H1 (cell line): ENCODE data around the gene FRMD6. TPM values are rescaled to one million over a fixed set of nuclear protein-coding genes. Genes with fewer than 3 reads are reported as not detected.

Experiments
- CTCF ChIA-PET: fragments of 300-600 bp; sonication (Branson Sonifier 250); formaldehyde crosslinking; loops from one replicate; lab custom pipeline; 2021; ENCODE audit not compliant: partially characterized antibody; lab: Charles Lee
- POLR2A ChIA-PET: fragments of 300-600 bp; sonication (Branson Sonifier 250); formaldehyde crosslinking; loops from one replicate; lab custom pipeline; 2021; ENCODE audit warnings: inconsistent platforms; ENCODE audit not compliant: partially characterized antibody; lab: Charles Lee
- DNase-seq, 2 experiments: peaks; one replicate each; pipeline versions ENCODE4 v3.0.0 to v3.0.0-alpha.2; 2010 to 2022; ENCODE audit warnings: low spot score in 2 of 2, low read depth in 1 of 2, mixed read lengths in 1 of 2
- FAIRE-seq: peaks from 2 replicates; lab custom pipeline; 2011; peaks lifted over from hg19 to GRCh38; lab: Jason Lieb, UNC
- H2AFZ ChIP-seq: 2 replicates; pipeline ENCODE4 v1.8.1; 2012; ENCODE audit warnings: low read length, inconsistent platforms
- H2AK5ac ChIP-seq: 2 replicates; pipeline ENCODE4 v1.6.1; 2013; ENCODE audit warnings: low read depth, low read length
- H2BK120ac ChIP-seq: replicated peaks from 2 replicates; pipeline ENCODE3; 2013; ENCODE audit warnings: low read depth, low read length, inconsistent platforms
- H2BK12ac ChIP-seq: 2 replicates; pipeline ENCODE4 v1.6.1; 2013; ENCODE audit warnings: low read depth, low read length
- H2BK15ac ChIP-seq: 2 replicates; pipeline ENCODE4 v1.6.1; 2013; ENCODE audit warnings: low read length
- H2BK20ac ChIP-seq: 2 replicates; pipeline ENCODE4 v1.6.1; 2013; ENCODE audit warnings: low read length
- H2BK5ac ChIP-seq: 2 replicates; pipeline ENCODE4 v1.6.1; 2013; ENCODE audit warnings: low read depth, low read length
- H3K14ac ChIP-seq: 2 replicates; pipeline ENCODE4 v1.6.1; 2013; ENCODE audit warnings: inconsistent platforms; ENCODE audit not compliant: insufficient read length
- H3K18ac ChIP-seq: 2 replicates; pipeline ENCODE4 v1.6.1; 2013; ENCODE audit warnings: low read length; ENCODE audit errors: extremely low read depth
- H3K23ac ChIP-seq: 2 replicates; pipeline ENCODE4 v1.6.1; 2013; ENCODE audit warnings: inconsistent platforms; ENCODE audit not compliant: insufficient read length
- H3K23me2 ChIP-seq: 2 replicates; pipeline ENCODE4 v1.6.1; 2013; ENCODE audit warnings: low read depth, low read length
- H3K27ac ChIP-seq: 2 replicates; pipeline ENCODE4 v1.6.1; 2011; ENCODE audit warnings: low read depth, low read length, inconsistent platforms
- H3K27me3 ChIP-seq, 4 experiments: replicated peaks in 1 of 4; 1 replicate in 1 of 4; 2 replicates in 3 of 4; pipeline versions ENCODE4 v1.6.1 to v1.8.1; 2011 to 2013; ENCODE audit warnings: low read length in 3 of 4, mild to moderate bottlenecking in 3 of 4, inconsistent platforms in 2 of 4, mixed read lengths in 2 of 4, moderate library complexity in 1 of 4; ENCODE audit not compliant: control insufficient read depth in 3 of 4, insufficient read depth in 3 of 4; ENCODE audit errors: extremely low read depth in 1 of 4
- H3K36me3 ChIP-seq, 4 experiments: 2 replicates each; pipeline versions ENCODE4 v1.6.1 to v1.8.1; 2011 to 2013; ENCODE audit warnings: mild to moderate bottlenecking in 4 of 4, low read length in 3 of 4, moderate library complexity in 2 of 4, control low read depth in 1 of 4, inconsistent platforms in 1 of 4; ENCODE audit not compliant: insufficient read depth in 4 of 4, control insufficient read depth in 2 of 4
- H3K4ac ChIP-seq: replicated peaks from 2 replicates; pipeline ENCODE3; 2013; ENCODE audit warnings: low read length, low read depth, mixed read lengths, inconsistent platforms; ENCODE audit not compliant: insufficient read length
- H3K4me1 ChIP-seq, 4 experiments: replicated peaks in 1 of 4; 1 replicate in 1 of 4; 2 replicates in 3 of 4; pipeline versions ENCODE4 v1.6.1 to v1.8.1; 2011 to 2013; ENCODE audit warnings: low read length in 3 of 4, inconsistent platforms in 2 of 4, mixed read lengths in 1 of 4; ENCODE audit not compliant: insufficient read depth in 4 of 4, control insufficient read depth in 3 of 4
- H3K4me2 ChIP-seq, 2 experiments: 2 replicates each; pipeline versions ENCODE4 v1.6.1 to v1.8.1; 2011 to 2013; ENCODE audit warnings: low read depth in 2 of 2, low read length in 2 of 2, control low read depth in 1 of 2, inconsistent platforms in 1 of 2, mild to moderate bottlenecking in 1 of 2; ENCODE audit not compliant: insufficient read depth in 1 of 2
- H3K4me3 ChIP-seq, 4 experiments: fragments of 200-600, 300-600 bp in 1 of 4; sonication (generic), shearing (Covaris generic), sonication (Bioruptor Twin) in 1 of 4; 2 replicates each; pipeline versions ENCODE4 v1.5.1 to v1.8.1; 2011 to 2016; ENCODE audit warnings: low read length in 4 of 4, low read depth in 3 of 4, control low read depth in 2 of 4, inconsistent platforms in 2 of 4, mild to moderate bottlenecking in 2 of 4, mixed read lengths in 1 of 4, moderate library complexity in 1 of 4; ENCODE audit not compliant: insufficient read depth in 2 of 4; ENCODE audit errors: extremely low read depth in 1 of 4
- H3K56ac ChIP-seq: replicated peaks from 2 replicates; pipeline ENCODE3; 2013; ENCODE audit warnings: low read depth, mild to moderate bottlenecking, mixed read lengths, low read length, inconsistent platforms; ENCODE audit not compliant: insufficient read length
- H3K79me1 ChIP-seq: 2 replicates; pipeline ENCODE4 v1.6.1; 2013; ENCODE audit warnings: low read depth, low read length, control low read depth
- H3K79me2 ChIP-seq, 2 experiments: 2 replicates each; pipeline versions ENCODE4 v1.6.1 to v1.8.1; 2012 to 2013; ENCODE audit warnings: low read length in 2 of 2, mild to moderate bottlenecking in 2 of 2, inconsistent platforms in 1 of 2; ENCODE audit not compliant: insufficient read depth in 2 of 2, control insufficient read depth in 1 of 2
- H3K9ac ChIP-seq, 4 experiments: replicated peaks in 1 of 4; 1 replicate in 1 of 4; 2 replicates in 3 of 4; pipeline versions ENCODE4 v1.6.1 to v1.8.1; 2011 to 2013; ENCODE audit warnings: low read depth in 3 of 4, low read length in 3 of 4, control low read depth in 2 of 4, mild to moderate bottlenecking in 2 of 4, moderate library complexity in 2 of 4, inconsistent platforms in 1 of 4; ENCODE audit errors: extremely low read depth in 1 of 4
- H3K9me3 ChIP-seq, 2 experiments: 2 replicates each; pipeline versions ENCODE4 v1.6.1 to v1.8.1; 2012 to 2013; ENCODE audit warnings: mild to moderate bottlenecking in 2 of 2, moderate library complexity in 2 of 2, control low read depth in 1 of 2, inconsistent platforms in 1 of 2, low read depth in 1 of 2, low read length in 1 of 2, mixed read lengths in 1 of 2; ENCODE audit not compliant: insufficient read depth in 2 of 2
- H4K20me1 ChIP-seq, 2 experiments: replicated peaks in 1 of 2; 2 replicates each; pipeline versions ENCODE3 to v1.8.1; 2011 to 2013; ENCODE audit warnings: inconsistent platforms in 2 of 2, low read length in 2 of 2, mild to moderate bottlenecking in 1 of 2; ENCODE audit not compliant: insufficient read depth in 2 of 2, control insufficient read depth in 1 of 2
- H4K5ac ChIP-seq: 2 replicates; pipeline ENCODE4 v1.6.1; 2013; ENCODE audit warnings: low read length, low read depth, mixed read lengths, inconsistent platforms; ENCODE audit not compliant: insufficient read length
- H4K8ac ChIP-seq: 2 replicates; pipeline ENCODE4 v1.8.0; 2013; ENCODE audit warnings: mild to moderate bottlenecking, moderate library complexity, low read length, inconsistent platforms; ENCODE audit not compliant: insufficient read depth; ENCODE audit errors: extremely low read depth
- H4K91ac ChIP-seq: replicated peaks from 2 replicates; pipeline ENCODE3; 2013; ENCODE audit warnings: low read length, mixed read lengths, inconsistent platforms; ENCODE audit not compliant: insufficient read length
- CTBP2 ChIP-seq: IDR thresholded peaks from 2 replicates; pipeline ENCODE4 v1.7.0; 2011; ENCODE audit warnings: borderline replicate concordance, mild to moderate bottlenecking, moderate library complexity, mixed read lengths, low read length; ENCODE audit not compliant: insufficient read depth, insufficient read length
- JUND ChIP-seq: IDR thresholded peaks from 2 replicates; pipeline ENCODE4 v1.6.1; 2011; ENCODE audit warnings: mild to moderate bottlenecking, improper control_type of control experiment, low read length
- KDM1A ChIP-seq: fragments of 200-600, 300-600 bp; sonication (generic); IDR thresholded peaks from 2 replicates; pipeline ENCODE4 v1.7.1; 2016; ENCODE audit warnings: mild to moderate bottlenecking, low read length, borderline replicate concordance
- KDM4A ChIP-seq: IDR thresholded peaks from one replicate; pipeline ENCODE4 v1.7.1; 2012; ENCODE audit warnings: low read depth, mild to moderate bottlenecking, moderate library complexity, low read length, inconsistent platforms; ENCODE audit not compliant: severe bottlenecking
- RXRA ChIP-seq: IDR thresholded peaks from 2 replicates; pipeline ENCODE4 v1.6.1; 2011; ENCODE audit warnings: low read depth, mild to moderate bottlenecking, low read length, moderate library complexity; ENCODE audit not compliant: insufficient read depth
- SIRT6 ChIP-seq: IDR thresholded peaks from one replicate; pipeline ENCODE4 v1.7.1; 2012; ENCODE audit warnings: low read length, inconsistent platforms
- SUZ12 ChIP-seq: fragments of 200-600 bp; sonication (generic); IDR thresholded peaks from 2 replicates; pipeline ENCODE4 v1.6.1; 2012; ENCODE audit warnings: mild to moderate bottlenecking, inconsistent platforms, low read length, moderate library complexity, mixed read lengths
- ZNF274 ChIP-seq: IDR thresholded peaks from 2 replicates; pipeline ENCODE4 v1.7.0; 2012; ENCODE audit warnings: low read length, borderline replicate concordance; ENCODE audit errors: extremely low read depth
- WGBS, 2 experiments: shearing (Covaris generic) in 1 of 2; methylation state at CpG; one replicate each; pipeline versions ENCODE4 v1.1.6 to v1.1.7; 2013 to 2015; ENCODE audit warnings: low lambda C conversion rate in 2 of 2, mixed read lengths in 2 of 2, inconsistent platforms in 1 of 2, low coverage in 1 of 2, missing lambda C conversion rate in 1 of 2; ENCODE audit not compliant: insufficient replicate concordance in 2 of 2, insufficient coverage in 1 of 2, insufficient read length in 1 of 2; ENCODE audit errors: extremely low coverage in 1 of 2, missing lambda C conversion rate in 1 of 2; 5-methylcytosine and 5-hydroxymethylcytosine counted together
- polyA plus RNA-seq, 7 experiments: library from polyadenylated mRNA; depleted of rRNA in 3 of 7; stranded (reverse) in 5 of 7; unstranded in 2 of 7; fragments of >200 nt in 5 of 7; fragments of 200-250 nt in 2 of 7; gene quantifications; 1 replicate in 5 of 7; 2 replicates in 1 of 7; 4 replicates in 1 of 7; pipeline versions ENCODE4 v1.2.1 to v1.2.3, GENCODE V29; 2011 to 2013; ENCODE audit warnings: missing spikeins in 2 of 7, mixed read lengths in 2 of 7
- total RNA-seq: library from RNA; stranded (reverse); fragmentation: NEBNext Ultra II Directional; extraction: Animal tissue kit (Norgen Biotek cat#: 25700); gene quantifications from 2 replicates; pipeline ENCODE4 v1.2.1, GENCODE V29; 2021
- TF ChIP-seq, protein P1 (sequence below), 3 experiments: IDR thresholded peaks; 1 replicate in 2 of 3; 2 replicates in 1 of 3; pipeline versions ENCODE4 v1.5.1 to v1.6.1; 2011; ENCODE audit warnings: low read length in 3 of 3, mild to moderate bottlenecking in 3 of 3, inconsistent platforms in 2 of 3, low read depth in 1 of 3, moderate library complexity in 1 of 3; ENCODE audit not compliant: insufficient read depth in 1 of 3; ENCODE audit errors: control extremely low read depth in 1 of 3

Gene FRMD6
- total and polyA plus RNA-seq, 2 of the 8 experiments (the other 6 are each of a cell fraction or from before 2014, with no cell fraction given), result 5.4 to 23.7 TPM

DNA sequence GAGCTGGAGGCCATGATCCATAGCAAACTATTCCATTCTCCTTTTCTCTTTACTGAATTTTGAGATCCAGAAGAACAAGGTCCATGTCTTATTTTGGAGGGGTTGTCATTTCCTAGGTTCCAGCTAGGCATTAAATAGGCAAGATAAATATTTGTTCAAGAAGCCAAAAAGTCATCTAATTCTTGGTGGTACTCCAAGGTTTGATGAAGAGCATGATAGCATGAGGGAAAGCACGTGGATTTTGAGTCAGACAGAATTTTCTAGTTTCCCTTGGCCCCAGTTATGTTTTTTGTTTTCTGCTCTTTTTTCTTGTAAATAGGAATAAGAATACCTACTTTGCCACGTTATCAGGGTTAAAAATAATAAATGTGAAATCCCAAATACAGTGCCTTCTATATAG lies 25.5 kb upstream of the FRMD6 start:
- H2AFZ ChIP-seq, result no peak overlapping the region
- no peaks in the 10 kb centered on the region for H3K36me3 ChIP-seq
- DNase-seq (no peak), FAIRE-seq (no peak)
- H3K9me3 ChIP-seq, result no peaks in the 10 kb centered on the region
- H2BK20ac ChIP-seq, result no peak overlapping the region
- no peak overlapping the region for H2BK5ac ChIP-seq
- no peak overlapping the region for H3K23ac ChIP-seq
- H2BK15ac ChIP-seq, result no peak overlapping the region
- H3K14ac ChIP-seq, result no peak overlapping the region
- no peaks in the 10 kb centered on the region for H3K4me1 ChIP-seq
- no peak overlapping the region for H4K5ac ChIP-seq
- H3K4me2 ChIP-seq, result no peak overlapping the region
- POLR2A ChIA-PET, result no interaction called here
- no peak overlapping the region for H3K9ac ChIP-seq
- TF ChIP-seq KDM1A (no peak), JUND (no peak), CTBP2 (no peak), ZNF274 (no peak), KDM4A (no peak), SUZ12 (no peak), SIRT6 (no peak), RXRA (no peak)
- TF ChIP-seq, protein P1, sequence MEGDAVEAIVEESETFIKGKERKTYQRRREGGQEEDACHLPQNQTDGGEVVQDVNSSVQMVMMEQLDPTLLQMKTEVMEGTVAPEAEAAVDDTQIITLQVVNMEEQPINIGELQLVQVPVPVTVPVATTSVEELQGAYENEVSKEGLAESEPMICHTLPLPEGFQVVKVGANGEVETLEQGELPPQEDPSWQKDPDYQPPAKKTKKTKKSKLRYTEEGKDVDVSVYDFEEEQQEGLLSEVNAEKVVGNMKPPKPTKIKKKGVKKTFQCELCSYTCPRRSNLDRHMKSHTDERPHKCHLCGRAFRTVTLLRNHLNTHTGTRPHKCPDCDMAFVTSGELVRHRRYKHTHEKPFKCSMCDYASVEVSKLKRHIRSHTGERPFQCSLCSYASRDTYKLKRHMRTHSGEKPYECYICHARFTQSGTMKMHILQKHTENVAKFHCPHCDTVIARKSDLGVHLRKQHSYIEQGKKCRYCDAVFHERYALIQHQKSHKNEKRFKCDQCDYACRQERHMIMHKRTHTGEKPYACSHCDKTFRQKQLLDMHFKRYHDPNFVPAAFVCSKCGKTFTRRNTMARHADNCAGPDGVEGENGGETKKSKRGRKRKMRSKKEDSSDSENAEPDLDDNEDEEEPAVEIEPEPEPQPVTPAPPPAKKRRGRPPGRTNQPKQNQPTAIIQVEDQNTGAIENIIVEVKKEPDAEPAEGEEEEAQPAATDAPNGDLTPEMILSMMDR (IDR thresholded peaks at IDR 0.05; ENCODE audit: control extremely low read depth in 1 of 3, insufficient read depth in 1 of 3, low read depth in 1 of 3, low read length in 3 of 3), result no peak
- TF ChIP-seq, all 59 proteins: peak for 0
- no peaks in the 10 kb centered on the region for H3K79me2 ChIP-seq
- no peak overlapping the region for H3K4ac ChIP-seq
- H3K27ac ChIP-seq, result no peak overlapping the region
- 100% methylated on average over 2 of the region's 2 CpGs; no CpG with 5 or more reads in 1 of the 2 experiments for WGBS, 2 experiments
- no peak overlapping the region for H2BK120ac ChIP-seq
- H2BK12ac ChIP-seq, result no peak overlapping the region
- H4K91ac ChIP-seq, result no peak overlapping the region
- no peak overlapping the region for H2AK5ac ChIP-seq
- no peaks in the 10 kb centered on the region for H4K20me1 ChIP-seq
- H3K56ac ChIP-seq, result no peak overlapping the region
- no peaks in the 10 kb centered on the region for H3K79me1 ChIP-seq
- CTCF ChIA-PET, result no interaction called here
- no peak overlapping the region for H4K8ac ChIP-seq
- H3K27me3 ChIP-seq, result no peaks in the 10 kb centered on the region
- no peak overlapping the region for H3K4me3 ChIP-seq
- no peaks in the 10 kb centered on the region; the same call in 1 of the 2 replicates for H3K23me2 ChIP-seq
- H3K18ac ChIP-seq, result no peak overlapping the region
